HG03097 (cell line): ENCODE measurements around the gene CHRNB2.

Source experiments
- ATAC-seq: cut with Tn5 transposase; IDR thresholded peaks from one replicate; pipeline ENCODE4 v1.9.1; 2021; ENCODE audit not compliant: unreplicated experiment, low FRiP score

The CHRNB2 gene

DNA sequence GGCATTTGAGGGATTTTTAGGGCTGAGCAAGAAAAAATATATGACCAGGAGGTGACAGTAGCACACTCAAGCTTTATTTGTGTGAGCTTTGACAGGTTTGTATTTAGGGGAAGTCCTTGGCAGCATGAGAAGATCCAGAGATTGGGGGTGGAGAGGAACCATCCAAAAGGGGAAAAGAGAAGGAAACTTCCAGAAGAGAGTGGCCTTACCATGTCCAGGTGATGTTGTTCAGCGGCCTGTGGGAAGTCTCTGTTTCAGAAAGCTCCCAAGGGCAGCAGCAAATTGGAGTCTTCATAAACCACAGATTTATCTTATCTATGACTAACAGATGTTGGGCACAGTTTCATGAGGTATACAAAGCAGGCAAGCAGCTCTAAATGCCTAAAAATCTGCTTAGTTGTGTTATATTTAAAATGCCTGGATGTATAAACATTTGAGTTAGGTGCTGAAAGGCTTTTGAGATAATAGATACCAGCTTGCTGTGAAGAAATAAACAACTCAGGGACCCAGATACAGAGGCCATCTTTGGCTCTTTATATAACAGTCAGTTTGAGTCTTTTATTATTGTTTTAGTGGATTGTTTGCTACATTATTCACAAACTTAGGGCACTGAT lies 61.6 kb downstream of the CHRNB2 start:
- no peak for ATAC-seq
